Measurements from ENCODE around the gene TNRC18.
"Not testable (repeated sequence)": the region's sequence is repeated elsewhere in the genome, so short reads cannot be mapped to it uniquely, and the experiment has no call there.

TNRC18 gene

GRCh38 chr7:5284304-5285281 lies 139.0 kb downstream of the TNRC18 start:
- DNase-seq = peak; percentile 55

- DNase-seq = no peak
These were observed 140.0 kb downstream of the TNRC18 start for GRCh38 chr7:5283421-5284303.

- peak in 1 of 2 experiments; percentile 39 for DNase-seq
These were observed 140.9 kb downstream of the TNRC18 start, which contains the start of gene SLC29A4 for GRCh38 chr7:5282543-5283316. TSS of gene SLC29A4 (plus strand) at chr7:5282943. CDS start at chr7:5287817, 4,874 bp downstream.

GRCh38 chr7:5281598-5282500 lies 141.8 kb downstream of the TNRC18 start:
- not testable (repeated sequence) for DNase-seq

GRCh38 chr7:5279734-5280133 lies 143.9 kb downstream of the TNRC18 start:
- DNase-seq = no peak

- no peak for DNase-seq
These were observed 144.9 kb downstream of the TNRC18 start for GRCh38 chr7:5278766-5279165.

- no peak for DNase-seq
These were observed 147.0 kb downstream of the TNRC18 start for GRCh38 chr7:5276611-5277010.

- not testable (repeated sequence) for DNase-seq
These were observed 147.5 kb downstream of the TNRC18 start for GRCh38 chr7:5276123-5276522.

- DNase-seq = not testable (repeated sequence)
These were observed 148.1 kb downstream of the TNRC18 start for GRCh38 chr7:5275510-5275909.

- not testable (repeated sequence) for DNase-seq
These were observed 148.6 kb downstream of the TNRC18 start for GRCh38 chr7:5274985-5275431.

- no peak for DNase-seq
These were observed 149.2 kb downstream of the TNRC18 start for GRCh38 chr7:5274441-5274840.

- DNase-seq = not testable (repeated sequence)
These were observed 149.7 kb downstream of the TNRC18 start for GRCh38 chr7:5273831-5274405.

GRCh38 chr7:5270788-5271187 lies 152.8 kb downstream of the TNRC18 start:
- DNase-seq = no peak

GRCh38 chr7:5269992-5270657 lies 153.5 kb downstream of the TNRC18 start:
- DNase-seq = not testable (repeated sequence)

GRCh38 chr7:5267829-5268228 lies 155.8 kb downstream of the TNRC18 start:
- not testable (repeated sequence) for DNase-seq

- DNase-seq = no peak
These were observed 157.2 kb downstream of the TNRC18 start for GRCh38 chr7:5266191-5267028.

GRCh38 chr7:5265320-5266190 lies 158.1 kb downstream of the TNRC18 start:
- no peak for DNase-seq

GRCh38 chr7:5263066-5263465 lies 160.6 kb downstream of the TNRC18 start:
- not testable (repeated sequence) for DNase-seq

Measured in activated T-cell treated with anti-CD3 and anti-CD28 coated beads, Interleukin-2, amount 50 U/mL, for 48 hours (primary cell).